HAP-1 (cell line): ENCODE data around the gene DMAC2.
"Not testable (repeated sequence)": the region's sequence is repeated elsewhere in the genome, so short reads cannot be mapped to it uniquely, and the experiment has no call there.

ENCODE experiments used
- DNase-seq, 2 experiments: peaks; one replicate each; pipeline ENCODE4 v3.0.0-alpha.2; 2016 to 2020; ENCODE audit warnings: low spot score in 2 of 2
- H3K27me3 ChIP-seq: fragments of 250-450 bp; sonication (Bioruptor Pico); 2 replicates; pipeline ENCODE4 v1.5.1; 2020; ENCODE audit warnings: low read depth, mild to moderate bottlenecking, moderate library complexity
- H3K36me3 ChIP-seq: fragments of 250-450 bp; sonication (Bioruptor Pico); replicated peaks from 2 replicates; pipeline ENCODE4 v1.5.1; 2020; ENCODE audit warnings: mild to moderate bottlenecking
- H3K4me1 ChIP-seq: fragments of 250-450 bp; sonication (Bioruptor Pico); 2 replicates; pipeline ENCODE4 v1.5.1; 2020; ENCODE audit warnings: mild to moderate bottlenecking
- H3K4me3 ChIP-seq: fragments of 250-450 bp; sonication (Bioruptor Pico); 2 replicates; pipeline ENCODE4 v1.5.1; 2020; ENCODE audit warnings: mild to moderate bottlenecking, moderate library complexity
- H3K9me3 ChIP-seq: fragments of 250-450 bp; sonication (Bioruptor Pico); 2 replicates; pipeline ENCODE4 v1.5.1; 2020; ENCODE audit warnings: mild to moderate bottlenecking, moderate library complexity
- in situ Hi-C: fragments of 300-500 bp; cut with MboI; formaldehyde crosslinking; loops from 3 replicates; pipeline ENCODE4 v1.14.3; 2020; ENCODE audit warnings: low sequenced_read_pairs, inconsistent platforms, mixed read lengths

DMAC2 gene

DNA sequence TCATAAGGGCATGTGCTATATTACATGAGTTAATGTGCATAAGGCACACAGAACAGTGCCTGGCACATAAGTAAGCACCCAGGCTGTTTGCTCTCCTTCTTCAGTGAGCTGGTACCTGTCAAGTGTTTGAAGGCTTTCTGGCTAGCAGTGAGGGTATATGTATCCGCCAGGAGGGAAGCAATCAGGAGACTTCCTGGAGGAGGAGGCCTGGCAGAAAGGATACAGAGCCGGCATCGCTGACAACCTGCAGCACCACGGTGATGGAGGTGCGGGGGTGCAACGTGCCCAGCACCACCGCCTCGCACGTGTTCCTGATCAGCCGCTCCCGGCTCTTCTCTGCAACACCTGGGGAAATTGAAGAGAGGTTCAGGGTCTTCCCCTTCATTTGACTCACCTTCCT, 48.1 kb downstream of the DMAC2 start:
- H3K4me3 ChIP-seq: no peak overlapping the region
- peaks cover 34% of the 10 kb centered on the region for H3K36me3 ChIP-seq
- in situ Hi-C loops: no loop called here
- DNase-seq: no peak
- no peaks in the 10 kb centered on the region for H3K27me3 ChIP-seq
- no peaks in the 10 kb centered on the region for H3K9me3 ChIP-seq
- peaks cover 4% of the 10 kb centered on the region for H3K4me1 ChIP-seq

DNA sequence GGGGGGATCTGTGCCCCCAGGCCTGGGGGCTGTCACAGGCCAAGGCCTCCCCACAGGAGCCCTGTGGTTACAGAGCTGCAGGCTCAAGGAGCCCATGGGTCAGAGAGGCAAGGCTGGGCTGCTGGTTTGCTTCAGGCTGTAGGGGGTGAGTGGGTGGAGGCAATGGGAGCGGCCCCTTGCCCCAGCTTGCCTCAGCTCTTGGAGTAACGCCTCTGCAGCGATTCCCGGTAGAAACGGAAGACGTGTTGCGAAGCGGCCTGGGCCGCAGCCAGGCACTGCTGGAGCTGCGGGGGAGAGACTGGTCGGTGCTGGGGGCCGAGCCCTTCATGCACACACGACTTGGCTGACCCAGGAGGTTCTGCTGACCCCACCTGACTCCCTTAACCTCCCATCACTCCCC, 53.3 kb downstream of the DMAC2 start:
- Histone ChIP-seq H3K4me3 (no peak overlapping the region), H3K36me3 (peaks cover 29% of the 10 kb centered on the region), H3K27me3 (no peaks in the 10 kb centered on the region), H3K9me3 (no peaks in the 10 kb centered on the region), H3K4me1 (no peaks in the 10 kb centered on the region)
- in situ Hi-C loops: no loop called here
- DNase-seq: no peak

- in situ Hi-C loops: no loop called here
- H3K9me3 ChIP-seq: no peaks in the 10 kb centered on the region
- DNase-seq: no peak
- no peak overlapping the region for H3K4me3 ChIP-seq
- H3K4me1 ChIP-seq: no peaks in the 10 kb centered on the region
- H3K27me3 ChIP-seq: no peaks in the 10 kb centered on the region
- H3K36me3 ChIP-seq: peaks cover 8% of the 10 kb centered on the region; the same call in 1 of the 2 replicates
Observed at GRCh38 chr19:41384351-41384750, 55.4 kb downstream of the DMAC2 start.

GRCh38 chr19:41381536-41381935, 58.2 kb downstream of the DMAC2 start:
- H3K27me3 ChIP-seq, H3K9me3 ChIP-seq, H3K4me3 ChIP-seq, in situ Hi-C loops, H3K36me3 ChIP-seq, DNase-seq, H3K4me1 ChIP-seq: not testable (repeated sequence)
